ENCODE data around the gene OBSCN.

OBSCN gene

GRCh38 chr1:228416217-228416933 lies 208.5 kb downstream of the OBSCN start, which contains the start of gene TRIM17:
Gene TRIM17, minus strand, starts transcription at chr1:228416861. Its CDS starts 1,789 bp downstream, at chr1:228415072.
- DNase-seq (ENCODE audit: low read depth, low spot score): no peak

- DNase-seq (ENCODE audit: low read depth, low spot score): no peak
These were observed 209.2 kb downstream of the OBSCN start for GRCh38 chr1:228417061-228417460.

- no peak for DNase-seq (ENCODE audit: low read depth, low spot score)
These were observed 209.8 kb downstream of the OBSCN start for GRCh38 chr1:228417483-228418203.

- no peak for DNase-seq (ENCODE audit: low read depth, low spot score)
These were observed 213.4 kb downstream of the OBSCN start for GRCh38 chr1:228420968-228421826.

- no peak for DNase-seq (ENCODE audit: low read depth, low spot score)
These were observed 215.7 kb downstream of the OBSCN start for GRCh38 chr1:228423404-228424053.

GRCh38 chr1:228424685-228425660 lies 217.1 kb downstream of the OBSCN start:
- DNase-seq (ENCODE audit: low read depth, low spot score): no peak

- DNase-seq (ENCODE audit: low read depth, low spot score): no peak
These were observed 218.8 kb downstream of the OBSCN start for GRCh38 chr1:228426518-228427175.

GRCh38 chr1:228428412-228428811 lies 220.6 kb downstream of the OBSCN start:
- DNase-seq (ENCODE audit: low read depth, low spot score): no peak
